ENCODE measurements around the gene NAPEPLD.
"Not testable (repeated sequence)": the region's sequence is repeated elsewhere in the genome, so short reads cannot be mapped to it uniquely, and the experiment has no call there.

Gene NAPEPLD

GRCh38 chr7:103115771-103116170 lies 33.1 kb downstream of the NAPEPLD start:
- Histone ChIP-seq H3K4me1 (ENCODE audit: control insufficient read depth, low read depth, low read length) (no peaks in the 10 kb centered on the region), H3K9ac (ENCODE audit: low read length) (no peak overlapping the region), H2BK5ac (ENCODE audit: low read length) (no peak overlapping the region), H2BK120ac (ENCODE audit: low read depth, low read length) (no peak overlapping the region), H4K8ac (ENCODE audit: low read depth, low read length) (no peak overlapping the region), H2BK15ac (replicated peaks; ENCODE audit: low read depth) (no peak overlapping the region), H3K4ac (ENCODE audit: low read depth, low read length) (no peak overlapping the region), H3K18ac (ENCODE audit: low read length) (no peak overlapping the region), H3K27me3 (ENCODE audit: insufficient read depth, low read length, poor library complexity) (no peaks in the 10 kb centered on the region), H3K79me1 (ENCODE audit: low read length) (no peaks in the 10 kb centered on the region), H3K4me3 (ENCODE audit: low read length) (no peak overlapping the region), H3K36me3 (ENCODE audit: control insufficient read depth, insufficient read depth, low read length) (no peaks in the 10 kb centered on the region), H3K27ac (ENCODE audit: low read depth, low read length) (no peak overlapping the region), H3K79me2 (ENCODE audit: control insufficient read depth, insufficient read depth, low read length) (no peaks in the 10 kb centered on the region), H3K56ac (ENCODE audit: low read length) (no peak overlapping the region), H2AK5ac (ENCODE audit: low read length) (no peak overlapping the region), H3K4me2 (ENCODE audit: low read length) (no peak overlapping the region), H4K5ac (ENCODE audit: low read length) (no peak overlapping the region), H3K23ac (ENCODE audit: low read length) (no peak overlapping the region)
- WGBS (ENCODE audit: extremely low coverage, insufficient coverage, low lambda C conversion rate), result no CpG with 5 or more reads among the region's 4 CpGs
- DNase-seq, result no peak

GRCh38 chr7:103114576-103115008 lies 34.3 kb downstream of the NAPEPLD start:
- Histone ChIP-seq H2BK120ac (ENCODE audit: low read depth, low read length) (no peak overlapping the region), H3K79me2 (ENCODE audit: control insufficient read depth, insufficient read depth, low read length) (no peaks in the 10 kb centered on the region), H3K23ac (ENCODE audit: low read length) (no peak overlapping the region), H4K8ac (ENCODE audit: low read depth, low read length) (no peak overlapping the region), H3K79me1 (ENCODE audit: low read length) (no peaks in the 10 kb centered on the region), H3K4ac (ENCODE audit: low read depth, low read length) (no peak overlapping the region), H3K36me3 (ENCODE audit: control insufficient read depth, insufficient read depth, low read length) (no peaks in the 10 kb centered on the region), H3K4me1 (ENCODE audit: control insufficient read depth, low read depth, low read length) (no peaks in the 10 kb centered on the region), H2BK15ac (replicated peaks; ENCODE audit: low read depth) (no peak overlapping the region), H3K27me3 (ENCODE audit: insufficient read depth, low read length, poor library complexity) (no peaks in the 10 kb centered on the region), H3K56ac (ENCODE audit: low read length) (no peak overlapping the region), H2AK5ac (ENCODE audit: low read length) (no peak overlapping the region), H3K4me2 (ENCODE audit: low read length) (no peak overlapping the region), H4K5ac (ENCODE audit: low read length) (no peak overlapping the region), H3K9ac (ENCODE audit: low read length) (no peak overlapping the region), H2BK5ac (ENCODE audit: low read length) (no peak overlapping the region), H3K27ac (ENCODE audit: low read depth, low read length) (no peak overlapping the region), H3K4me3 (ENCODE audit: low read length) (no peak overlapping the region), H3K18ac (ENCODE audit: low read length) (no peak overlapping the region)
- no peak for DNase-seq
- WGBS (ENCODE audit: extremely low coverage, insufficient coverage, low lambda C conversion rate), result no CpG with 5 or more reads among the region's 1 CpG

- WGBS (ENCODE audit: extremely low coverage, insufficient coverage, low lambda C conversion rate), result 100% methylated on average over 1 of the region's 2 CpGs
- Histone ChIP-seq H3K4me1 (ENCODE audit: control insufficient read depth, low read depth, low read length) (no peaks in the 10 kb centered on the region), H3K23ac (ENCODE audit: low read length) (no peak overlapping the region), H3K18ac (ENCODE audit: low read length) (no peak overlapping the region), H3K27ac (ENCODE audit: low read depth, low read length) (no peak overlapping the region), H3K9ac (ENCODE audit: low read length) (no peak overlapping the region), H2BK15ac (replicated peaks; ENCODE audit: low read depth) (no peak overlapping the region), H3K79me2 (ENCODE audit: control insufficient read depth, insufficient read depth, low read length) (no peaks in the 10 kb centered on the region), H3K79me1 (ENCODE audit: low read length) (no peaks in the 10 kb centered on the region), H2BK120ac (ENCODE audit: low read depth, low read length) (no peak overlapping the region), H2BK5ac (ENCODE audit: low read length) (no peak overlapping the region), H3K56ac (ENCODE audit: low read length) (no peak overlapping the region), H3K4me2 (ENCODE audit: low read length) (no peak overlapping the region), H3K27me3 (ENCODE audit: insufficient read depth, low read length, poor library complexity) (no peaks in the 10 kb centered on the region), H3K36me3 (ENCODE audit: control insufficient read depth, insufficient read depth, low read length) (no peaks in the 10 kb centered on the region), H2AK5ac (ENCODE audit: low read length) (no peak overlapping the region), H3K4ac (ENCODE audit: low read depth, low read length) (no peak overlapping the region), H4K5ac (ENCODE audit: low read length) (no peak overlapping the region), H4K8ac (ENCODE audit: low read depth, low read length) (no peak overlapping the region), H3K4me3 (ENCODE audit: low read length) (no peak overlapping the region)
- DNase-seq, result peak; percentile 55
Measured at GRCh38 chr7:103113164-103113563, 35.7 kb downstream of the NAPEPLD start.

GRCh38 chr7:103106703-103107070 lies 42.2 kb downstream of the NAPEPLD start:
- H3K27ac ChIP-seq (ENCODE audit: low read depth, low read length), result not testable (repeated sequence)
- DNase-seq, result peak; percentile 5

GRCh38 chr7:103106005-103106702 lies 42.7 kb downstream of the NAPEPLD start:
- Histone ChIP-seq H3K56ac (ENCODE audit: low read length) (no peak overlapping the region), H4K5ac (ENCODE audit: low read length) (no peak overlapping the region), H3K9ac (ENCODE audit: low read length) (no peak overlapping the region), H3K4ac (ENCODE audit: low read depth, low read length) (no peak overlapping the region), H3K23ac (ENCODE audit: low read length) (no peak overlapping the region), H3K36me3 (ENCODE audit: control insufficient read depth, insufficient read depth, low read length) (no peaks in the 10 kb centered on the region), H4K8ac (ENCODE audit: low read depth, low read length) (no peak overlapping the region), H3K27me3 (ENCODE audit: insufficient read depth, low read length, poor library complexity) (no peaks in the 10 kb centered on the region), H2BK5ac (ENCODE audit: low read length) (no peak overlapping the region), H3K18ac (ENCODE audit: low read length) (no peak overlapping the region), H3K79me1 (ENCODE audit: low read length) (no peaks in the 10 kb centered on the region), H2BK120ac (ENCODE audit: low read depth, low read length) (no peak overlapping the region), H3K4me2 (ENCODE audit: low read length) (no peak overlapping the region), H3K4me1 (ENCODE audit: control insufficient read depth, low read depth, low read length) (no peaks in the 10 kb centered on the region), H3K27ac (ENCODE audit: low read depth, low read length) (no peak overlapping the region), H2BK15ac (replicated peaks; ENCODE audit: low read depth) (no peak overlapping the region), H3K79me2 (ENCODE audit: control insufficient read depth, insufficient read depth, low read length) (no peaks in the 10 kb centered on the region), H3K4me3 (ENCODE audit: low read length) (no peak overlapping the region), H2AK5ac (ENCODE audit: low read length) (no peak overlapping the region)
- peak; percentile 78 for DNase-seq
- no CpG with 5 or more reads among the region's 12 CpGs for WGBS (ENCODE audit: extremely low coverage, insufficient coverage, low lambda C conversion rate)

More at GRCh38 chr7:103106703-103107070, 42.2 kb downstream of the NAPEPLD start:
- not testable (repeated sequence) for H4K8ac ChIP-seq (ENCODE audit: low read depth, low read length); H2BK15ac ChIP-seq (replicated peaks; ENCODE audit: low read depth); H3K9ac ChIP-seq (ENCODE audit: low read length); H3K23ac ChIP-seq (ENCODE audit: low read length); H3K4ac ChIP-seq (ENCODE audit: low read depth, low read length); H3K79me2 ChIP-seq (ENCODE audit: control insufficient read depth, insufficient read depth, low read length); H3K79me1 ChIP-seq (ENCODE audit: low read length); H2BK5ac ChIP-seq (ENCODE audit: low read length); H3K27me3 ChIP-seq (ENCODE audit: insufficient read depth, low read length, poor library complexity); H3K4me3 ChIP-seq (ENCODE audit: low read length); H3K36me3 ChIP-seq (ENCODE audit: control insufficient read depth, insufficient read depth, low read length); H4K5ac ChIP-seq (ENCODE audit: low read length); H3K4me2 ChIP-seq (ENCODE audit: low read length); H2BK120ac ChIP-seq (ENCODE audit: low read depth, low read length); H3K4me1 ChIP-seq (ENCODE audit: control insufficient read depth, low read depth, low read length); H2AK5ac ChIP-seq (ENCODE audit: low read length)
- Histone ChIP-seq H3K56ac (ENCODE audit: low read length) (peak overlapping the region; percentile 25), H3K18ac (ENCODE audit: low read length) (peak overlapping the region; percentile 31)
- no CpG with 5 or more reads among the region's 6 CpGs for WGBS (ENCODE audit: extremely low coverage, insufficient coverage, low lambda C conversion rate)

GRCh38 chr7:103101543-103101942 lies 47.4 kb downstream of the NAPEPLD start:
- H2AK5ac ChIP-seq (ENCODE audit: low read length), result no peak overlapping the region
- H2BK5ac ChIP-seq (ENCODE audit: low read length), result no peak overlapping the region
- H3K27ac ChIP-seq (ENCODE audit: low read depth, low read length), result no peak overlapping the region
- WGBS (ENCODE audit: extremely low coverage, insufficient coverage, low lambda C conversion rate), result no CpG with 5 or more reads among the region's 2 CpGs
- no peak overlapping the region for H3K23ac ChIP-seq (ENCODE audit: low read length)
- H3K4me1 ChIP-seq (ENCODE audit: control insufficient read depth, low read depth, low read length), result no peaks in the 10 kb centered on the region
- H3K36me3 ChIP-seq (ENCODE audit: control insufficient read depth, insufficient read depth, low read length), result no peaks in the 10 kb centered on the region
- H3K79me2 ChIP-seq (ENCODE audit: control insufficient read depth, insufficient read depth, low read length), result no peaks in the 10 kb centered on the region
- no peak overlapping the region for H4K5ac ChIP-seq (ENCODE audit: low read length)
- no peak overlapping the region for H3K56ac ChIP-seq (ENCODE audit: low read length)
- H4K8ac ChIP-seq (ENCODE audit: low read depth, low read length), result no peak overlapping the region
- H2BK120ac ChIP-seq (ENCODE audit: low read depth, low read length), result no peak overlapping the region
- H2BK15ac ChIP-seq (replicated peaks; ENCODE audit: low read depth), result no peak overlapping the region
- no peak overlapping the region for H3K4me3 ChIP-seq (ENCODE audit: low read length)
- no peak overlapping the region for H3K18ac ChIP-seq (ENCODE audit: low read length)
- H3K4me2 ChIP-seq (ENCODE audit: low read length), result no peak overlapping the region
- H3K9ac ChIP-seq (ENCODE audit: low read length), result no peak overlapping the region
- H3K4ac ChIP-seq (ENCODE audit: low read depth, low read length), result no peak overlapping the region
- DNase-seq, result no peak
- H3K27me3 ChIP-seq (ENCODE audit: insufficient read depth, low read length, poor library complexity), result no peaks in the 10 kb centered on the region
- no peaks in the 10 kb centered on the region for H3K79me1 ChIP-seq (ENCODE audit: low read length)

All from mesendoderm (in vitro differentiated cells).